ENCODE data around the gene PHLDB3. TPM values are rescaled to one million over a fixed set of nuclear protein-coding genes. Genes with fewer than 3 reads are reported as not detected.
"Not testable (repeated sequence)": the region's sequence is repeated elsewhere in the genome, so short reads cannot be mapped to it uniquely, and the experiment has no call there.

PHLDB3 gene
- total RNA-seq, 1 donor from 2014 or later, result 13.4 TPM

DNA sequence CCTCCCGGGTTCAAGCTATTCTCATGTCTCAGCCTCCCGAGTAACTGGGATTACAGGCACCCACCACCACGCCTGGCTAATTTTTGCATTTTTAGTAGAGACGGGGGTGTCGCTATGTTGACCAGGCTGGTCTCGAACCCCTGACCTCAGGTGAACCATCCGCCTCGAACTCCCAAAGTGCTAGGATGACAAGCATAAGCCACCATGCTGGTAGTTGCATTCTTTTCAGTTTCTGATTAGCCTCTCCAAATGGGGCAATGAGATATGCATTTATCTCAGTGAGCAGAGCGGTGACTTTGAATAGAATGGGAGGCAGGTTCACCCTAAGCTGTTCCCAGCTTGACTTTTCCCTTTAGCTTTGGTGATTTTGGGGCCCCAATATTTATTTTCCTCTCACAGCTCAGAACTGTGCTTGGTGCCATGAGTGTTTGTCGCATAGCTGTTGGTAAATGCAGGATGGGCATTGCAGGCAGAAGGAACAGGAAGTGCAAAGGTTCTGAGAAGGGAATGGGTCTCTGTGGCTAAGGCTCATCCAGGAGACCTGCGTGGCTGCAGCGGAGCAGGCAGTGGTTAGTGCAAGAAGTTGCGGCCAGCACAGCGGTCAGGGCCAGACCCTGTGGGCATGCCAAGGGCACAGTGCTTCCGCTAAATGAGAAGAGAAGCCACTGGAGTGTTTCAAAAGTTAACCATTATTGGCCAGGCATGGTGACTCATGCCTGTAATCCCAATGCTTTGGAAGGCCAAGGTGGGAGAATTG is 59.8 kb downstream of the PHLDB3 start:
- no peak for TF ChIP-seq EZH2 (IDR thresholded peaks at IDR 0.05; ENCODE audit: insufficient read depth, low read length)
- TF ChIP-seq CTCF (IDR thresholded peaks at IDR 0.05; ENCODE audit: insufficient read depth, low read depth, low read length), result no peak
- no peaks in the 10 kb centered on the region for H3K9me3 ChIP-seq (ENCODE audit: insufficient read depth, low read depth, low read length)
- H3K27ac Mint-ChIP-seq (ENCODE audit: unreplicated experiment), result no peak overlapping the region
- H3K4me2 ChIP-seq (ENCODE audit: low read length), result no peak overlapping the region
- H3K4me3 Mint-ChIP-seq (ENCODE audit: unreplicated experiment), result no peak overlapping the region
- H3K27ac ChIP-seq (ENCODE audit: low read depth, low read length), result no peak overlapping the region
- H3K36me3 Mint-ChIP-seq (ENCODE audit: low read depth, unreplicated experiment), result no peaks in the 10 kb centered on the region
- H3K36me3 ChIP-seq (ENCODE audit: insufficient read depth, low read length), result no peaks in the 10 kb centered on the region
- no peaks in the 10 kb centered on the region for H3K4me1 ChIP-seq (ENCODE audit: insufficient read depth, low read length)
- H3K4me1 Mint-ChIP-seq (ENCODE audit: low read depth, unreplicated experiment), result no peaks in the 10 kb centered on the region
- H3K27me3 Mint-ChIP-seq (ENCODE audit: low read depth, unreplicated experiment), result peaks cover 20% of the 10 kb centered on the region
- no peak overlapping the region for H3K4me3 ChIP-seq (ENCODE audit: insufficient read depth, low read depth, low read length)
- FAIRE-seq (no peak), DNase-seq (ENCODE audit: low read depth) (no peak)
- no peak overlapping the region for H2AFZ ChIP-seq (ENCODE audit: low read depth, low read length)
- H3K9ac ChIP-seq (ENCODE audit: low read length), result no peak overlapping the region
- H3K27me3 ChIP-seq (ENCODE audit: insufficient read depth, low read length), result no peaks in the 10 kb centered on the region
- H4K20me1 ChIP-seq (ENCODE audit: insufficient read depth, low read length), result no peaks in the 10 kb centered on the region
- H3K9me3 Mint-ChIP-seq (ENCODE audit: unreplicated experiment), result no peaks in the 10 kb centered on the region
- H3K79me2 ChIP-seq (ENCODE audit: insufficient read depth, low read length), result no peaks in the 10 kb centered on the region

DNA sequence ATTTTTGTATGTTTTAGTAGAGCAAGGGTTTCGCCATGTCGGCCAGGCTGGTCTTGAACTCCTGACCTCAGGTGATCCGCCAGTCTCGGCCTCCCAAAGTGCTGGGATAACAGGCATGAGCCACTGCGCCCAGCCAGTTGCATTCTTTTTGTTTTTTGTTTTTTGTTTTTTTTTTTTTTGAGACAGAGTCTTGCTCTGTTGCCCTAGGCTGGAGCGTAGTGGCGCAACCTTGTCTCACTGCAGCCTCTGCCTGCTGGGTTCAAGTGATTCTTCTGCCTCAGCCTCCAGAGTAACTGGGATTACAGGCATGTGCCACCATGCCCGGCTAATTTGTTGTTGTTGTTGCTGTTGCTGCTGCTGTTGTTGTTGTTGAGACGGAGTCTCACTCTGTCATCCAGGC is 60.5 kb downstream of the PHLDB3 start:
- not testable (repeated sequence) for DNase-seq (ENCODE audit: low read depth); H3K9me3 Mint-ChIP-seq (ENCODE audit: unreplicated experiment); H4K20me1 ChIP-seq (ENCODE audit: insufficient read depth, low read length); H3K9ac ChIP-seq (ENCODE audit: low read length); H3K4me2 ChIP-seq (ENCODE audit: low read length); H3K27me3 ChIP-seq (ENCODE audit: insufficient read depth, low read length); H2AFZ ChIP-seq (ENCODE audit: low read depth, low read length); H3K4me3 Mint-ChIP-seq (ENCODE audit: unreplicated experiment); H3K36me3 Mint-ChIP-seq (ENCODE audit: low read depth, unreplicated experiment); H3K4me1 Mint-ChIP-seq (ENCODE audit: low read depth, unreplicated experiment); H3K36me3 ChIP-seq (ENCODE audit: insufficient read depth, low read length); H3K79me2 ChIP-seq (ENCODE audit: insufficient read depth, low read length); FAIRE-seq; H3K4me1 ChIP-seq (ENCODE audit: insufficient read depth, low read length); H3K9me3 ChIP-seq (ENCODE audit: insufficient read depth, low read depth, low read length); H3K4me3 ChIP-seq (ENCODE audit: insufficient read depth, low read depth, low read length); H3K27ac Mint-ChIP-seq (ENCODE audit: unreplicated experiment); H3K27ac ChIP-seq (ENCODE audit: low read depth, low read length)
- peaks cover 20% of the 10 kb centered on the region for H3K27me3 Mint-ChIP-seq (ENCODE audit: low read depth, unreplicated experiment)

DNA sequence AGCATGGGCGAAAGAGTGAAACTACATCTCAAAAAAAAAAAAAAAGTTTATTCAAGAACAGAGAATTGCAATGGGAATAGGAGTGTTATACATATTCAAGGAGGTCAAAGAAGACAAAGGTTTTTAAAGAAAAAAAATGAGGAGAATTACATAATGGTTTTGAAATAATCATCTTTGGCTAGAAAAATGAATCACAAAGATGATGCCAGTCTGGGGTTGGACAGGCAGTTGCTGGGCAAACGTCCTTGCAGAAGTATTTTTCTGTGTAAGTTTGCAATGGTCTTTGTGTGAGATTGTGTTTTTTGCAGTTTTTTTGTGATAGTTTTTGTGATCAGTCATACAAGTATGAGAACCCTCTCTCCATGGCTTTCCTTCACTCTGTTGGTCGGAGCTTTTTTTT is 62.8 kb downstream of the PHLDB3 start:
- no peaks in the 10 kb centered on the region for H3K27me3 ChIP-seq (ENCODE audit: insufficient read depth, low read length)
- TF ChIP-seq CTCF (IDR thresholded peaks at IDR 0.05; ENCODE audit: insufficient read depth, low read depth, low read length), result no peak
- no peak for TF ChIP-seq EZH2 (IDR thresholded peaks at IDR 0.05; ENCODE audit: insufficient read depth, low read length)
- H3K9ac ChIP-seq (ENCODE audit: low read length), result no peak overlapping the region
- H3K27ac Mint-ChIP-seq (ENCODE audit: unreplicated experiment), result no peak overlapping the region
- H3K27ac ChIP-seq (ENCODE audit: low read depth, low read length), result no peak overlapping the region
- DNase-seq (ENCODE audit: low read depth) (no peak), FAIRE-seq (no peak)
- H3K4me2 ChIP-seq (ENCODE audit: low read length), result no peak overlapping the region
- H3K4me3 ChIP-seq (ENCODE audit: insufficient read depth, low read depth, low read length), result no peak overlapping the region
- H3K79me2 ChIP-seq (ENCODE audit: insufficient read depth, low read length), result no peaks in the 10 kb centered on the region
- H3K36me3 ChIP-seq (ENCODE audit: insufficient read depth, low read length), result no peaks in the 10 kb centered on the region
- no peaks in the 10 kb centered on the region for H3K4me1 Mint-ChIP-seq (ENCODE audit: low read depth, unreplicated experiment)
- H2AFZ ChIP-seq (ENCODE audit: low read depth, low read length), result no peak overlapping the region
- no peaks in the 10 kb centered on the region for H4K20me1 ChIP-seq (ENCODE audit: insufficient read depth, low read length)
- H3K9me3 ChIP-seq (ENCODE audit: insufficient read depth, low read depth, low read length), result no peaks in the 10 kb centered on the region
- H3K9me3 Mint-ChIP-seq (ENCODE audit: unreplicated experiment), result no peaks in the 10 kb centered on the region
- H3K4me1 ChIP-seq (ENCODE audit: insufficient read depth, low read length), result no peaks in the 10 kb centered on the region
- peaks cover 17% of the 10 kb centered on the region for H3K27me3 Mint-ChIP-seq (ENCODE audit: low read depth, unreplicated experiment)
- no peaks in the 10 kb centered on the region for H3K36me3 Mint-ChIP-seq (ENCODE audit: low read depth, unreplicated experiment)
- H3K4me3 Mint-ChIP-seq (ENCODE audit: unreplicated experiment), result no peak overlapping the region

Data from astrocyte (in vitro differentiated cells and primary cell).